Tibial nerve (tissue), 4 donors: ENCODE measurements around the gene LIFR.

Experiments used
- CTCF ChIP-seq, 5 experiments: fragments of 200-600 bp in 3 of 5; fragments of 450-650 bp in 2 of 5; sonication (generic) in 3 of 5; IDR thresholded peaks; one replicate each; pipeline ENCODE4 v1.5.1; 2016 to 2019; ENCODE audit warnings: antibody characterized with exemption in 5 of 5, mild to moderate bottlenecking in 3 of 5, moderate library complexity in 2 of 5
- EP300 ChIP-seq, 2 donors: sonication (generic); formaldehyde crosslinking; IDR thresholded peaks; one replicate each; pipeline ENCODE4 v1.6.1; 2017; ENCODE audit warnings: antibody characterized with exemption in 2 of 2, mild to moderate bottlenecking in 1 of 2
- POLR2A ChIP-seq, 2 donors: fragments of 450-650 bp; IDR thresholded peaks; one replicate each; pipeline ENCODE4 v1.6.1; 2017; ENCODE audit warnings: antibody characterized with exemption in 2 of 2, mild to moderate bottlenecking in 2 of 2, moderate library complexity in 2 of 2

GRCh38 chr5:38576961-38577684, 20.7 kb upstream of the LIFR start:
- no peak for TF ChIP-seq CTCF (IDR thresholded peaks at IDR 0.05)
- no peak for TF ChIP-seq EP300 (IDR thresholded peaks at IDR 0.05)
- TF ChIP-seq POLR2A (IDR thresholded peaks at IDR 0.05) = no peak
